RPMI8226 (cell line): Measurements from ENCODE around the gene PHACTR3.

Experiments
- DNase-seq: peaks from one replicate; pipeline ENCODE4 v3.0.0-alpha.2; 2015

Gene PHACTR3

DNA sequence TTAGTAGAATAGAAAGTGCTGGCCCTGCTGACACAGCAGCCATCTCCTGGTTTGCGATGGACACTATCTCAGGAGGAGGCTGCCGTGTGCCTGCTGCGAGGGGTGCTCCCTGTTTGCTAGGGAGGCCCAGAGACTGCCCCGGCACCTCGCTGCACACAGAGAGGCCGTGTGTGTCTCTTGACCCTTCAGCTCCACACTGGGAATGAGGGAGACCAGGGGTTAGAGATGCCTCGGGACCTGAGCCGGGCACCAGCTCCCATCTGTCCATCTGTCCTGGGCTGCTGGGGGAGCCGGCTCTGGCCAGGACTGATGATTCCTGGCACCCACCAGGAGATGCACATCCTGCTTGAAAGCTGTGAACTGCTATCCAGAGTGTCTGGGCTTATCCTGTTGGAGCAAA lies 18.2 kb downstream of the PHACTR3 start:
- DNase-seq = no peak

DNA sequence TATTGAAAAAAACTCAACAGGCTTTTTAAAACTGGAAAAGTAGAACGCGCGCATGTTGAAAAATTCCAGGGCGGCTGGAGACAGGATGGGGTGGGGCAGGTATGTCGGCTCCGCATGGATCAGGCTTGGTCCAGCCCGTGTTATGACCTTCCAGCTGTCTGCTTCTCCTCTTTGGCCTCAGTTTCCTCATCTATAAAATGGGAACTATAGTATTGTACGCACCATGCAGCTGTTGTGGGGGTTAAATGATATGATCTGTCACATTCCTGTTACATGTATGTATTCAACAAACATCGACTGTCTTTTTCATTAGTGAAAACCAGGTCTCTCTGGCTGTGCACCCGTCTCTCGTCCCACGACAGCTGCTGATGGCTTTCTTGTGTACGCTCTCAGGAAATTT lies 18.8 kb downstream of the PHACTR3 start:
- DNase-seq = no peak

DNA sequence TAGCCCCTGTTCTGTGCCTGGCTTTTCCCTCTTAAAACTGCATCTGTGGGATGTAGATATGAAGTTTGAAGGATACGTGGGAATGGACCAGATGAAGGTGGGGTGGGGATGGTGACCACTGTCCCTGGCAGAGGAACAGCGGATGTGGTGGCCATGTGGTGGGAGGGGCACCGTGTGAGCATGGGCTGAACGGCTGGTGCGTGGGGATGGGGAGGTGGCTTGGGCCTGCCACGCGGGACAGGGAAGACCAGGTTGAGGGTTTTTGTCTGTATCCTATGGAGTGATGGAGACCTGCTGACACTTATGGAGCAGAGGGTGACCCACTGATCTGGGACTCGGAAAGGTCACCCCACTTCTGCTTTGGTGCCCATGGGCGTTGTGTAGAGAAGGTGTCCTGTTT lies 19.2 kb downstream of the PHACTR3 start:
- no peak for DNase-seq

DNA sequence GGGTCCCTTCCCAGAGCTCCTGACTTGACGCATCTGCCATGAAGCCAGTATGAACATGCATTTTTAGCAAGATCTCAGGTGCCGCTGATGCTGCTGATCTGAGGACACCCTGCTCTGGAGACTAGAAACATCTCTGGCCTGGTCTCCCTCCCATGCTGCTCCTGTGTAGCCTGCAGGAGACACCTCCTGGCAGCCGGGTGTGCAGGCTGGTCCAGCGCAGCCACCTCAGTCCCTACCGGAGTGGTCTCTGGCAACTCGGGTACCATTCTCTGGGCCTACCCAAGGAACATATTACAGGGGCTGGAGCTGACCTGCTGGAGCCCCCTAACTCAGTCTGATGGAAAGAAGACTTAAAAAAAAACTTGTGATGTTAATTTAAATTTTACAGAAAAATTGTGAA lies 20.1 kb downstream of the PHACTR3 start:
- DNase-seq = no peak

DNA sequence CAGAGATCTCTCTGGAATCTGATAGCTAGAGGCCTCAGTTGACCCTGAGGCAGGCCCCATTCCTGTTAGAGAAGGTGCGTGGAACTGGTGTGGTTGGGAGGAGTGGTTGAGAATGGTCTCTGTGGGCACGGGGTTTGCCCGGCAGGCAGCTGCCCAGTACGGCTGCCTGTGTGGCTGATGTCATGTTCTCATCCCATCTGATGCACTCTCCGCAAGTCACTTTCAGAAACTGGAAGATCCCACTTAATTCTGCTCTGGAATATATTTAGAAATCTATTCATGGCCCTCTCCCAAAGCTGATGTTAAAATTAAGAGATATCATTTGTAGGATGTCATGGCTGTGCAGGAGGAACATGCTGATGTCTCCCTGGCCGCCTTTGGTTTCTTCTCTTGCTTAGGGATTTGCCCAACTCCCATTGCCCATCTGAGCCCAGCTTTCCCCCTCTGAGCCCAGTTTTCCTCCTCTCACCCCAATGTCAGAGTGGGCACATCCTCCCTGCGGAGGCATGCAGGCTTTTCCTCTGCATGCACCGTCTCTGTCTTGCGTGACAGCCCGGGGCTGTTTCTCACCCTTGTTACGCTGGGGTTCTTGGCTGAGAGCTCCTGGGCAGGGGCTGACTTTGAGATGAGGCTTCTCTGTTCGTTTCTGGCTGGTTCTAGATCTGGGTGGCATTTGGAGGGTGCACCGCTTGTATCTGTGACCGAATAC lies 21.0 kb downstream of the PHACTR3 start:
- no peak for DNase-seq

DNA sequence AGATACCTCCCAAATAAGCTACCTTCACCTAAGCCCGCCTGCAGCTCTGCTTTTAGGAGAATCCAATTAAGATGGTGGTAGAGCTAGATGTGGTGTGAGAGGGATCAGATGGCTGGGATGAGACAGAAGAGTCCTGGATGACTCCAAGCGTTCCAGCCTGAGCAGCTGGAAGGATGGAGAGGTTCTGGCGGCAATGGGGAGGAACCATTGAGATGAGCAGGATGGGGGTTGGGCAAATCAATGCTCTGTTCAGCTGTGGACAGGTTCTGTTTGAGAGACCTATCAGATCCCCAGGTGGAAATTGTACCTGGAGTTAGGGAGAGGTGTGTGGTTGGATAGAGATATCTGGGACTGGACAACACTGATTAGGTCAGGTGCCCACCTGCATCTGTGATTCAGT lies 23.0 kb downstream of the PHACTR3 start:
- DNase-seq = no peak

DNA sequence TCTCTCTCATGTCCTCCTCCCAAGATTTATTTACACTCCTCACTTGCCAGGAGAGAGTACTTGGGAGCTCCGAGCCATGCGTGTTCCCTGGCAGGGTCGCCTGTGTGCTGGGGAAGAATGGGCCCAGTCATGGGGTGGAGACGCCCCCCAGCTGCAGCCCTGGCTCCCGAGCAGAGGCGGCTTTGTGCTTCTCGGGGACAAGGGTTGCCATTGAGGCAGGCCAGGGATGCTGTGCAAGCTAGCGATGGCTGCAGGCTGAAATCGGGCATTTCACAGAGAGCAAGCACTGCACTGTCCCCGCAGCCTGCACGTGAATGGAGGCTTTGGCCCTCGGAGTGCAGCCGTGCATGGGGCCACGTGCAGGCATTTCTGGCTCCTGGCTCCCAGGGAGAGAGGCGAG lies 23.8 kb downstream of the PHACTR3 start:
- DNase-seq = no peak

DNA sequence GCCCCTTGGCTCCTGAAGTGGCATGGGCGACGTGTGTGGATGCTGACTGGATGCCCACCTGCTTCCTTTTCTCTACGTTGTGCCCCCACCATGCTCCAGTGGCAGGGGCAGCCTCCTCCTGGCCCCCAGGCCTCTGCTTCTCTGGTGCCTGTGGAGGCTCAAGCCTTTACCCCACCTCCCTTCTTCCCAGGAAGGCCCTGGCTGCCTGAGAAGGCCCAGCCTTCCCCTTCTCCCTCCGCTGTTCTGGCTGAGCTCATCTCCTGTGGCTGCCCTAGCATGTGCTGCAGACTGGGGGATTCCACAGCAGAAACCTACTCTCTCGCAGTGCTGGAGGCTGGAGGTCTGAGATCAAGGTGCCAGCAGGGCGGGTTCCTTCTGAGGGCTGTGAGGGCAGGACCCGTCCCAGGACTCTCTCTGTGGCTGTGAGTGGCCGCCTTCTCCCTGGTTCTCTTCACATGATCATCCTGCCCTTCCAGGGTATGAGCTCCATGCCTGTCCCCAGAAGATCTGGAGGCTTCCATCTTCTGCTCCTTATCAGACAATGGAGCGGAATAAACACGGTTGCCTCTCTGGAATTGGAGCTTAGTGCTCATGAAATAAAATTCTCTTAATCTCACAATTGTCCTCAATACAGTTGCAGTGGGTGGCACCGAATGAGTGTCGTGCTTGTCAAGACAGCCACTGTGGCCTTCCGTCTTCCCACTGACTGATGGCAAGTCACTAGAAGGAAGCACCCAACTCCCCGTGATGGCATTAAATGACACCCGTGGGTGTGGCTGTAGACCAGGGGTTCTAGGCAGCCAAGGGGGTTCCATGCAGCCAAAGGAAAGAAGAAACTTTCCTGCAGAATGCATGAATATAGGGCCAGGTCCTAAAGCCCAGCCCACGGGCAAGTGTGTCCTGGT lies 25.1 kb downstream of the PHACTR3 start:
- no peak for DNase-seq

DNA sequence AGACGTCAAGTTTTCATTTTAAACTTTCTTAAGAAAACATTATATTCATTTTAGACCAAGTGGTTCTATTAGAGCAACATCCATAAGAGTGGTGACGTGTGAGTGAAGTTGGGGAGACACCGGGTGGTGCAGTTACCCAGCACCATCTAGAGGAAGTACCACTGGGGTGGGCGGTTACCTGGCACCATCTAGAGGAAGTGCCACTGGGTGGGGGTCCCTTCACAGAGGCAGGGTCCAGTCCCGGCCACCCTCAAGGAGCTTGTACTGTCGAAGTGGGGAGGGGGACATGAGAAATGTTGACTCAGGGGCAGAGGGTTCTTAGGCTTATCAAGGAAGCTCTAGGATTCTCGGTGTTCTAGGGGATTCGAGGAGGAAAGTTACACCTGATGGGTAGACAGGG lies 26.2 kb downstream of the PHACTR3 start:
- DNase-seq = no peak

DNA sequence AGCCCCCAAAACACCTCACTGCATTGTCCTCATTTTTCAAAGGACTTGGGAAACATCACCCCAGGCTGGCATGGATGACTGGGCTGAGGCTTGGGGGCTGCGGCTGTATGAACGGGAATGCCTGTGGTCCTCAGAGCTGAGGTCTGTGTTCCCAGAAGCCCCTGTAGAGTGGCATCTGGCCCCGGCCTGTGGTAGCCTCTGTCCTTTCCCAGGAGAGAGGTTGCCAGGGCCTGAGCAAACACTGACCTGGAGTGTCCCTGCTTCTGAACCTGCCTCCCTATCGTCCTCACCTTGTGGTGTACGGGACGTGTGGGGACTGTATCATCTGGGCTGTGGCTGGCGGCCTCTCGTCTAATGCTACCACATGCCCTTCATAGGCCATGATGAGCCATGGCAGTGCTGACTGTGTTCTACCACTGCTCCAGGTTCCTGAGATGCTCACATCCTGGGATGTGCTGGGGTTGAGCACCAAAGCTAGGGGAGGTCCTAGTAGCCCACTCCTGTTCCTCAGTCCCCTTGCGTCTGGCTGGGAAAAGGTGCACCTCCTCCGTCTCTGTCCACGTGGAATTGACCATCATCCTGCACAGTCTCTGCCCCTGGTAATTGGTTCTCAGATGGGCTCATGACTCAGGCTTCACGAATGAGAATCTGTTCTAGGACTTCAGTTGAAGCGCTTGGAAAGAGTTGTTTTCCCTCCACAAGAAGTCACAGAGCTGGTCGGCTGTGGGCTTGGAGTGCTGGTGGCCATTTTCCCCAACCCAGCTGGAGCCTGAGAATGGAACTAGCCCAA lies 27.6 kb downstream of the PHACTR3 start:
- DNase-seq = no peak

DNA sequence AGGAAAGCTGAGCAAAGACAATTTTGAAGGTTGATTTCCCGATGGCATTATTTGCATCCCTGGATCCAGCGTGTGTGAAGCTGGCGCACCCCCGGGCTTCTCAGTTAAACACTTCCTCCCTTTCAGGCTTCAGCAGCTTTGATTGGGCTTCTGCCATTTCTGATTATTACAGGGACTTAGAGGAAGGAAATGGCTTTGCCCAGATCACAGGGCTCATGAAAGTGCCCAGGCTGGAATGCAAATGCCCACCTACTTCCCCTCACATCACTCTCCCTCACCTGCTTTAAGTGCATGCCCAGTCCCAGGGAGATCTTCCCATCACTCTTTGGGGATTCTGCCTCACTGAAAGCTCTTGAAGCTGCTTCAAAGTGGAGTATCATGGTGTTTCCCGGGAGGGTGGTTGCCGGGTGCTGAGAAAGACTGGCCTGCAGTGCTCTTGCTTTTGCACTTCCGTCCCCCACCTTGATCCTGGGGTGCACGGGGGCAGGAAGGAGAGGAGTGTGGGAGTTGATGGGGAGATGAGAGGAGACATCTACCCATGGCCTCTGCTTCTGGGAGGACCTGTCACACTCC lies 28.3 kb downstream of the PHACTR3 start:
- DNase-seq = no peak

DNA sequence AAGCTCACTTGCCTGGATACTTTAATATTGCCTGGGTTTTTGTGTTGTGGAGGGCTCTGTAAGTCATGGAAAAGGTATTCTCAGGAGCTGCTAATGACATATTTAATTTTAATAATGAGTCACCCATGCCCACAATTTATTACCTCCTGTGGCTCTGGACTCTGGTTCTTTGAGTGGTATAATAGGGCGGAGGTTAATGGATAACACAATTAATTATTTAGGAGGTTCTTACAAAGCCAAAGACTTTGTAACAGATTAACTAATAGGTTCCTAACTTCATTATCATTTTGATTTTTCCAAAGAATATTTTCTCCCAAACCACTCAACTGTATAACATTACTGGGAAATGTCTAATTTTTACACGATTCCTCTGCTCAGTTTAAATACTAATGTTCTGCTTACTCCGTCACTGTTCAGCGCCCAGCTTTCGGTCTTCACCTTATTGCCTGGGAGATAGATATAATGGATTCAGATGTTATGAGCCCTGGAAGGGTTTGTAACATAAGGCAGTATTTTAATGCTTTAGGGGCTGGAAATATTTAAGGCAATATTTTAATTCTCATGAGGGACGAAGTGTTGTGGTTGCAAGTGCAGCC lies 29.4 kb downstream of the PHACTR3 start:
- DNase-seq = no peak

DNA sequence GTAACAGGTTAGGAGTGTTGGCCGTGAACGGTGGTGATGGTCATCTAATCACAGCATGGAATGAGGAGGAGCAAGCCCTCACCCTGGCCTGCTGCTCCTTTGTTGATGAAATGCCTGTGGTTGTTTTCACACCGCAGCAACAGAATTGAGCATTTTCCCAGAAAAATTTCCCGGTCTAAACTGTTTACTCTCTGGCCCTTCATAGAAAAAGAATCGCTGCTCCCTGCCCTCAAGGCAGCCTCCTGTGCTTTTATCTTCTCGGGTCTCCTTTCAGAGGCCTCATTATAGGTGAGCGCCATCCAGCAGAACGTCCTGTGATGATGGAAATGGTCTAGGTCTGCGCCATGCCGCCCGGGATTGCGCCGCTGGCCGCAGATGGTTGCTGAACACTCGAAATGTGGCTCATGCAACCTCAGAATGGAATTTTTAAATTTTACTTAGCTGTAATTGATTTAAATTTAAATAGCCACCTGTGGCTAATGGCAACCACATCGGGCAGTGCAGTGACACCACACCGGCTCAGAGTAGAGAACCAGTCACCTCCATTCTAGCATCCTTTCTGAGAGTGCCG lies 30.2 kb downstream of the PHACTR3 start:
- DNase-seq = no peak

DNA sequence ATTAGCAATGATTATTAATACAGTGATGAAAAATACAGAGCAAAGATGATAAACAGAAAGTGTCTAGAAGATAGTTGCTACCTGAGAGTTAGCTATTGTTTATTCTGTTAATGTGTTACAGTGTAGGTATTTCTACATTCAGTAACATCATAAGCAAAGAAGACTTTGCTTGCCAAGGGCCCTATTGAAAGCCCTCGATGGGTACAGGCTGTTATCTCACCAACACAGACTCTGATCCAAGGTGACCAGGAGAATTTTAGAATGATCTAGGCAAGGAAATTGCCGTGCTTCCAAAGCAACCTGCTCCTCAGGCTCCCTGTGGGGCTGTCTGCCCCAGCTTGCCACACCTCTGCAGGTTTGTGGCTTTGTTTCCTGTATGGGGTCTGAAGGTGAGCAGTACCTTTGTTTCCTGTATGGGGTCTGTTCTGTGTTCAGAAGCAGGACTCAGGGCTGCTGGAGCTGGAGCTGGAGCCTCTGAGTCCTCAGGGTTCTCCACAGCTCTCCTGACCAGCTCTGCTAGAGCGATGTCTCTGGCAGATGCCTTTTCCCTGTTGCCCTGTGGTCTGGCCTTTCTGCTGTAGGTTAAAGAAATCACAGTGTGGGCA lies 32.5 kb downstream of the PHACTR3 start:
- no peak for DNase-seq

DNA sequence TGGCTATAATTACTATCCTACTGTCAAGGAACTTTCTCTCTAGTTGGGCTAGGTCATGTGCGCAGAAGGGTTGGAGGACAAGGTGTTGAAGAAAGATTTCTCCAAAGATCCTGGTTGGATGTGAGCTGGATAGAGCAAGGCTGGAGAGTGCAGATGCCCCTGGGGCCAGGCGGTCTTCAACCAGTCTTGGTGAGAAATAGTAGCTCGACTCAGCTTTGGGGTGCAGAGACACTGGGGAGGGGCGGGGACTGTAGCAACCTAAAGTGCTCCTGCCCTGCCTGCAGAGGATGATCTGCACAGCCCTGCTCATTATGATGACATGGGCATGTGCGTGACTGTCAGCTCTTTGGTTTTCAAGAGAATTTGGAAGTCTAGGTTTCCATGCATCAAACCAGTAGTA lies 35.9 kb downstream of the PHACTR3 start:
- DNase-seq = no peak

DNA sequence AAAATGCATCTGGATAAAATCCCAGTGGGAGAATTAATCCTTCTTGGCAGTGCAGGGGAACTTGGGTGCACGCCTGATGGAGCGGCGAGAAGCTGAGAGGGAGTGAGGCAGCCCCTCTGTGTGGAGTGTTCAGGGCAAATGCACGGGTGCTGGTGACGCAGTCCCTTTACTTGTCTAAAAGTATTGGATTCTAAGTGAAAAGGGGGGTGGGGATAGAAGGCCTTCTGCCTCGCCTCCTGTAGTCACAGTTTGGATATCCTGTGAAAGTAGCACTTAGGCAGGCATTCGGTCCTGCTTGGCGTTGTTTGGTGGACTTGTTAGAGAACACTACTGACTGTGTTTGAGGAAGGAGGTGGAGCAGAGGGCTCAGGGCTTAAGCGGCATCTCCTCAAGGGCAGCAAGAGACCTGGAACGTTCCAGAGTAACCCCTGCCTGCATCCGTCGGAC lies 39.3 kb downstream of the PHACTR3 start:
- no peak for DNase-seq

DNA sequence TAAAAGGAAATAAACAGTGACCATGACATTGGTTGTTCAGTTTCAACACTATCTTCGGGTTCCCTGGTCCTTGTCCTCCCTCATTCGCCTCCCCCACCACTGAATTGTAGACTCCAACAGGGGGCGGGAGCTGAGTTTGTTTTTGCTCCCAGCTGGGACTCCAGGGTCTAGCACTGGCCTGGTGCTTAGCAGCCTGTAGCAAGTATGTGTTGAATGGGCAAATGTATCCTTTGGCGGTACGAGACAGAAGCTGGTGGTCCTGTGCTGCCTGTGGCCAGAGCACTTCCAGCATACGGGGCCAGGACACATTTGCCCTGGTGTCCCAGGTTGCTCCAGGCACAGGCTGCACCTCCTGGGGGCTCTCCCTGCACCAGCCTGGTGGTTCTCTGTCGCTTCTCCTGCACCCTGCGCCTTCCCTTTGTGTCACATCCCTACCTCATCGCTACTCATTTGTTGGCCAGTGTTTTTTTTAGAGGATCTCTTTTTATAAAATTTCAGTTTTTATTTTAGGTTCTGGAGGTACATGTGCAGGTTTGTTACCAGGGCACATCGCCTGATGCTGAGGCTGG lies 40.1 kb downstream of the PHACTR3 start:
- DNase-seq = no peak

DNA sequence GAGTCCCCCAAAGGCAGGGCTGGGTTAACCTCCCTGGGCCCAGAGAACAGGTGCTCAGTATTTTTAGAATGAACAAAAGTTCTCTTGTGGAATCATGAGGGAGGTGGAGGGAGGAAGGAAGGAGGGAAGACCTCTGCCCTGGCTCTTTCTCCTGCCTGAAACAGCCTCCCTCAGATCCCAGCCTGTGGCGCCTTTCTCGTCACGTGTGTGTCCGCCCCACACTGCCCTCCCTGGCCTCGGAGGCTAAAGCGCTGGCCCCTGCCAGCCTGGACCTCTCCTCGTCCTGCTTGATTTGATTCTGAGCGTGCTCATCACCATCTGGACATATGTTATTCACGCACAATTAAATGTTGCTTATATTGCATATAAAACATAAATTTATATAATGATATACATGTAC lies 40.9 kb downstream of the PHACTR3 start:
- no peak for DNase-seq

DNA sequence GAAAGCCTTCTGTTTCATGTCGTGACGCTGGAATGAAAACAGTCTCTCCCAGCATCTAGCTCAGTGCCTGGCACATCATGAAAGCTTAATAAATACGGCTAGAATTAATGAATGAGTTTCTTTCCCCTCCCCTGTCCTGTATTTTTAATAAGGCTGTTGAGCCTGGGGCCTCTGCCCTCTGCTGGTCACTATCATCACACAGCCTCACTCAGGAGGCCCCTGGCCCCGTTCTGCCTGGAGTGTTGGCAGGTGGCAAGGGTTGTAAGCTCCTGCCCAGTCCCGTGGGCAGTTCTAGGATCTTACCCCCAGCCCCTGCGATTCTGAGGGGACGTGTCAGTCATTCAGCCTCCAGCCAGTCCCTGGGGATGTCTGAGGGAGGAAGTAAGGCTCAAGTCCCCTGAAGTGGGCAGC lies 41.4 kb downstream of the PHACTR3 start:
- no peak for DNase-seq

DNA sequence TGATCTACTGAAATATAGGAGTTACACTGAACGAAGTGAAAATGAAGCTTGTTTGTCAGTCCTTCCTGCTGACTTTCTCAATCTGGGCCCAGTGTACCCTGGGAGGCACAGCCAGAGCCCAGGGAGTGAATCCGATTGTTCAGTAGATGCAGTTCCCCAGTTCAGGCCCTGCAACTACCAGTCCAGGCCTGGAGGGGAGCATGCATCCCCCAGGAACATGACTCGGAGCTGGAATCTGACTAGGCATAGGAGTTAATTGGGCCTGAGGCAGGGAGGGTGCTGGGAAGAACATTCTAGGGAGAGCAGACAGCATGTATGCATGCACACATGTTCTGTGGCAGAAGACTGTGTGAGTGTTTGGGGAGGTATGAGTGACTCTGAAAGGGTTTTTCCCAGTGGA lies 42.1 kb downstream of the PHACTR3 start:
- DNase-seq = no peak

DNA sequence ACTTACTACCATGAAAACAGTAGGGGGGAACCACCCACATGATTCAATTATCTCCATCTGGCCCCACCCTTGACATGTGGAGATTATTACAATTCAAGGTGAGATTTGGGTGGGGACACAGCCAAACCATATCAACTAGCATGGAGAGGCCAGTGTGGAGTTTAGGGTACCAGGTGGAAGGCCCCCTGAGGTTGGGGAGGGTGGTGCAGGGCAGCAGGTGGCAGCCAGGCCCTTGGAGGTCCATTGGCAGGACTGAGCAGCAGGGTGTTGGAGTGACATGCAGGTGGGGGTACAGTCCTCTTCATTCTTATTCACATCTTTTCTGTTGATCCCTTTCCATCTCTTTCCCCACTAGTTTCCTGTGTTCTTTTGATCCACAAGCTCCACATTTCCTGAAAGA lies 42.9 kb downstream of the PHACTR3 start:
- no peak for DNase-seq
